ENCODE measurements around the gene SP3.

DNA sequence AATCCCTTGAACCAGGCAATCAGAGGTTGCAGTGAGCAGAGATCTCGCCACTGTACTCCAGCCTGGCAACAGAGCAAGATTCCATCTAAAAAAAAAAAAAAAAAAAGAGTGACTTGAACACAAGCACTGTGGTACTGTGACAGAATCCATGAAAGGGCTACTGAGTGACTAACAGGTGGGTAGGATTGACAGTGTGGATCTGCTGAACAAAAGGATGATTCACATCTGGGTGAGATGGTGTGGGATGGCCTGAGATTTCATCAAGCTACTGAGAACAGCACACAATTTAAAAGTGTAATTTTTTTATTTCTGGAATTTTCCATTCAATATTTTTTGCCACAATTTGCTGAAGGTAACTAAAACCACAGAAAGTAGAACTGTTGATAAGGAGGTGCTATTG is 13.3 kb upstream of the SP3 start:
- TF ChIP-seq, protein P1, sequence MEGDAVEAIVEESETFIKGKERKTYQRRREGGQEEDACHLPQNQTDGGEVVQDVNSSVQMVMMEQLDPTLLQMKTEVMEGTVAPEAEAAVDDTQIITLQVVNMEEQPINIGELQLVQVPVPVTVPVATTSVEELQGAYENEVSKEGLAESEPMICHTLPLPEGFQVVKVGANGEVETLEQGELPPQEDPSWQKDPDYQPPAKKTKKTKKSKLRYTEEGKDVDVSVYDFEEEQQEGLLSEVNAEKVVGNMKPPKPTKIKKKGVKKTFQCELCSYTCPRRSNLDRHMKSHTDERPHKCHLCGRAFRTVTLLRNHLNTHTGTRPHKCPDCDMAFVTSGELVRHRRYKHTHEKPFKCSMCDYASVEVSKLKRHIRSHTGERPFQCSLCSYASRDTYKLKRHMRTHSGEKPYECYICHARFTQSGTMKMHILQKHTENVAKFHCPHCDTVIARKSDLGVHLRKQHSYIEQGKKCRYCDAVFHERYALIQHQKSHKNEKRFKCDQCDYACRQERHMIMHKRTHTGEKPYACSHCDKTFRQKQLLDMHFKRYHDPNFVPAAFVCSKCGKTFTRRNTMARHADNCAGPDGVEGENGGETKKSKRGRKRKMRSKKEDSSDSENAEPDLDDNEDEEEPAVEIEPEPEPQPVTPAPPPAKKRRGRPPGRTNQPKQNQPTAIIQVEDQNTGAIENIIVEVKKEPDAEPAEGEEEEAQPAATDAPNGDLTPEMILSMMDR (IDR thresholded peaks at IDR 0.05), result no peak
- no peak for TF ChIP-seq ZFX (IDR thresholded peaks at IDR 0.05; ENCODE audit: borderline replicate concordance)

All from 22Rv1 (cell line).